Neural crest cell (in vitro differentiated cells): ENCODE data around the gene ZSCAN16. TPM values are rescaled to one million over a fixed set of nuclear protein-coding genes. Genes with fewer than 3 reads are reported as not detected.
"Not testable (repeated sequence)": the region's sequence is repeated elsewhere in the genome, so short reads cannot be mapped to it uniquely, and the experiment has no call there.

Experiments
- DNase-seq: peaks from one replicate; pipeline ENCODE4 v3.0.0; 2021; ENCODE audit warnings: low read depth, mixed read lengths, low spot score
- H3K27ac Mint-ChIP-seq: one replicate; pipeline ENCODE4 v1.8.0; 2021; ENCODE audit warnings: mild to moderate bottlenecking, mixed read lengths; ENCODE audit not compliant: unreplicated experiment
- H3K27me3 Mint-ChIP-seq: 2 replicates; pipeline ENCODE4 v1.8.0; 2021; ENCODE audit warnings: low read depth, mild to moderate bottlenecking, mixed read lengths
- H3K36me3 Mint-ChIP-seq: 2 replicates; pipeline ENCODE4 v1.8.0; 2021; ENCODE audit warnings: low read depth, mild to moderate bottlenecking, mixed read lengths
- H3K4me1 Mint-ChIP-seq: 2 replicates; pipeline ENCODE4 v1.8.0; 2021; ENCODE audit warnings: mixed read lengths
- H3K4me3 Mint-ChIP-seq: one replicate; pipeline ENCODE4 v1.8.0; 2021; ENCODE audit warnings: mild to moderate bottlenecking, mixed read lengths
- H3K9me3 Mint-ChIP-seq: 2 replicates; pipeline ENCODE4 v1.8.0; 2021; ENCODE audit warnings: mixed read lengths
- total RNA-seq: library from RNA; stranded (reverse); gene quantifications from 2 replicates; pipeline ENCODE4 v1.2.1, GENCODE V29; 2021
- TF ChIP-seq, protein P1 (sequence below): fragments of 200-600 bp; sonication (generic); conservative IDR thresholded peaks from 2 replicates; pipeline ENCODE4 v1.5.0; 2021; ENCODE audit warnings: antibody characterized with exemption, mild to moderate bottlenecking

ZSCAN16 gene
- total RNA-seq, 1 donor from 2014 or later: 11.1 TPM

DNA sequence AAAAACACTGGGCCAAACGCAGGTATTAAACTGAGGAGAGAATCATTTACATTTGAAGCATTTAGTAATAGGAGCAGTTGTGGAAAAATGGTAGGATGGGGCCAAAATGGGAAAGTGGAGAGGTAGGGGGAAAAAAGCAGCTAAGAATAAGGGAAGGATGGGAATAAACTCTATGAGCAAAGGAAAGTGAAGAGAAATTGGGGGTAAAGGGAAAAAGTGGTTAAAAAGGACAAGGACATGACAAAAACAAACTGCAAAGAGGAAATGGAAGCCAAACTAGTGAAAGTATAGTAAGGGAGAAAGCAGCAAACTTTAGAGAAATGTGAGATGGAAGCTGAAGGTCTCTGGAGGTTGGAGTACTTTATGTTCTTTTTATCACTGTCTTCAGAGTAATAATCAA lies 6.2 kb upstream of the ZSCAN16 start:
- TF ChIP-seq, protein P1, sequence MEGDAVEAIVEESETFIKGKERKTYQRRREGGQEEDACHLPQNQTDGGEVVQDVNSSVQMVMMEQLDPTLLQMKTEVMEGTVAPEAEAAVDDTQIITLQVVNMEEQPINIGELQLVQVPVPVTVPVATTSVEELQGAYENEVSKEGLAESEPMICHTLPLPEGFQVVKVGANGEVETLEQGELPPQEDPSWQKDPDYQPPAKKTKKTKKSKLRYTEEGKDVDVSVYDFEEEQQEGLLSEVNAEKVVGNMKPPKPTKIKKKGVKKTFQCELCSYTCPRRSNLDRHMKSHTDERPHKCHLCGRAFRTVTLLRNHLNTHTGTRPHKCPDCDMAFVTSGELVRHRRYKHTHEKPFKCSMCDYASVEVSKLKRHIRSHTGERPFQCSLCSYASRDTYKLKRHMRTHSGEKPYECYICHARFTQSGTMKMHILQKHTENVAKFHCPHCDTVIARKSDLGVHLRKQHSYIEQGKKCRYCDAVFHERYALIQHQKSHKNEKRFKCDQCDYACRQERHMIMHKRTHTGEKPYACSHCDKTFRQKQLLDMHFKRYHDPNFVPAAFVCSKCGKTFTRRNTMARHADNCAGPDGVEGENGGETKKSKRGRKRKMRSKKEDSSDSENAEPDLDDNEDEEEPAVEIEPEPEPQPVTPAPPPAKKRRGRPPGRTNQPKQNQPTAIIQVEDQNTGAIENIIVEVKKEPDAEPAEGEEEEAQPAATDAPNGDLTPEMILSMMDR: no peak
- H3K9me3 Mint-ChIP-seq: no peaks in the 10 kb centered on the region
- no peaks in the 10 kb centered on the region for H3K4me1 Mint-ChIP-seq
- no peak overlapping the region for H3K4me3 Mint-ChIP-seq
- no peaks in the 10 kb centered on the region for H3K27me3 Mint-ChIP-seq
- peaks cover 19% of the 10 kb centered on the region for H3K36me3 Mint-ChIP-seq
- H3K27ac Mint-ChIP-seq: no peak overlapping the region
- no peak for DNase-seq

GRCh38 chr6:28121876-28122275 lies 2.5 kb upstream of the ZSCAN16 start:
- H3K4me1 Mint-ChIP-seq: peaks cover 27% of the 10 kb centered on the region
- no peaks in the 10 kb centered on the region for H3K27me3 Mint-ChIP-seq
- peaks cover 13% of the 10 kb centered on the region for H3K36me3 Mint-ChIP-seq
- H3K27ac Mint-ChIP-seq: no peak overlapping the region
- TF ChIP-seq, protein P1: no peak
- H3K4me3 Mint-ChIP-seq: peak overlapping the region; percentile 29
- DNase-seq: no peak
- H3K9me3 Mint-ChIP-seq: no peaks in the 10 kb centered on the region

GRCh38 chr6:28122283-28122682 lies 2.1 kb upstream of the ZSCAN16 start:
- peaks cover 13% of the 10 kb centered on the region for H3K36me3 Mint-ChIP-seq
- peak overlapping the region; percentile 29 for H3K4me3 Mint-ChIP-seq
- not testable (repeated sequence) for H3K9me3 Mint-ChIP-seq, H3K27ac Mint-ChIP-seq, H3K27me3 Mint-ChIP-seq, DNase-seq
- H3K4me1 Mint-ChIP-seq: peaks cover 27% of the 10 kb centered on the region

GRCh38 chr6:28124971-28125353 lies 553 bp downstream of the ZSCAN16 start:
- Mint-ChIP-seq H3K36me3 (peaks cover 8% of the 10 kb centered on the region), H3K9me3 (no peaks in the 10 kb centered on the region), H3K27me3 (no peaks in the 10 kb centered on the region), H3K4me3 (peak overlapping the region; percentile 98), H3K4me1 (peaks cover 27% of the 10 kb centered on the region), H3K27ac (peak overlapping the region; percentile 97)
- TF ChIP-seq, protein P1: no peak
- DNase-seq: no peak

DNA sequence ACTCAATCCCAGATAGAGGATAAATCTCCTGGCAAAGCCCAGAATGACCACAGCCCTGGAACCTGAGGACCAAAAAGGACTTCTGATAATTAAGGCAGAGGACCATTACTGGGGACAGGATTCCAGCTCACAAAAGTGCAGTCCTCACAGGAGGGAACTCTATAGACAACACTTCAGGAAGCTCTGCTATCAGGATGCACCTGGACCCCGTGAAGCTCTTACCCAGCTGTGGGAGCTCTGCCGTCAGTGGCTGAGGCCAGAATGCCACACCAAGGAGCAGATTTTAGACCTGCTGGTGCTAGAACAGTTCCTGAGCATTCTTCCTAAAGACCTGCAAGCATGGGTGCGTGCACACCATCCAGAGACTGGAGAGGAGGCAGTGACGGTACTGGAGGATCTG lies 992 bp downstream of the ZSCAN16 start:
- DNase-seq: no peak
- no peaks in the 10 kb centered on the region for H3K9me3 Mint-ChIP-seq
- no peak overlapping the region for H3K27ac Mint-ChIP-seq
- no peaks in the 10 kb centered on the region for H3K27me3 Mint-ChIP-seq
- H3K36me3 Mint-ChIP-seq: peaks cover 7% of the 10 kb centered on the region
- TF ChIP-seq, protein P1: no peak
- peaks cover 27% of the 10 kb centered on the region for H3K4me1 Mint-ChIP-seq
- H3K4me3 Mint-ChIP-seq: peak overlapping the region; percentile 98

DNA sequence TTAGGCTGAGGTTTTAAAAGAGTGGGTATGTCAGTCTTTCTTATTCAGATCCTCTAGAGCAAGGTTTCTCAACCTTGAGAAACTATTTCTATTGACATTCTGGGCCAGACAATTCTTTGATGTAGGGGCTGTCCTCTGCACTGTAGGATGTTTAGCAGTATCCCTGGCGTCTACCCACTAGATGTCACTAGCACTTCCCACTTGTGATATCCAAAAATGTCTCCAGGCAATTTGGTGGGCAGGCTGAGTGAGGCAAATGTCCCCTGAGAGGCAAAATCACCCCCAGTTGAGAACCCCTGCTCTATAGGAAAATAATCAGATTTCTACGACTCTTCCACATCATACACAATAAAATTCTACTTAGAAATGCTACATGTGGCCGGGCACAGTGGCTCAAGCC lies 9.6 kb downstream of the ZSCAN16 start:
- TF ChIP-seq, protein P1: peak; percentile 52
- Mint-ChIP-seq H3K27ac (peak overlapping the region; percentile 39), H3K27me3 (no peaks in the 10 kb centered on the region), H3K4me1 (peaks cover 51% of the 10 kb centered on the region), H3K4me3 (peak overlapping the region; percentile 90), H3K9me3 (no peaks in the 10 kb centered on the region), H3K36me3 (peaks cover 5% of the 10 kb centered on the region)
- DNase-seq: peak; percentile 13
